C4-2B (cell line): ENCODE measurements around the gene CFAP299.

Experiments
- H3K27ac ChIP-seq: fragments of 450-650 bp; 2 replicates; pipeline ENCODE4 v1.5.1; 2017
- ZFX ChIP-seq: fragments of 450-650 bp; IDR thresholded peaks from 2 replicates; pipeline ENCODE4 v1.6.1; 2017
- TF ChIP-seq, protein P1 (sequence below): fragments of 450-650 bp; conservative IDR thresholded peaks from 2 replicates; pipeline ENCODE4 v1.5.1; 2017; ENCODE audit warnings: mild to moderate bottlenecking

Gene CFAP299

GRCh38 chr4:80840396-80840795, 504.9 kb downstream of the CFAP299 start:
- H3K27ac ChIP-seq = no peak overlapping the region
- TF ChIP-seq, protein P1, sequence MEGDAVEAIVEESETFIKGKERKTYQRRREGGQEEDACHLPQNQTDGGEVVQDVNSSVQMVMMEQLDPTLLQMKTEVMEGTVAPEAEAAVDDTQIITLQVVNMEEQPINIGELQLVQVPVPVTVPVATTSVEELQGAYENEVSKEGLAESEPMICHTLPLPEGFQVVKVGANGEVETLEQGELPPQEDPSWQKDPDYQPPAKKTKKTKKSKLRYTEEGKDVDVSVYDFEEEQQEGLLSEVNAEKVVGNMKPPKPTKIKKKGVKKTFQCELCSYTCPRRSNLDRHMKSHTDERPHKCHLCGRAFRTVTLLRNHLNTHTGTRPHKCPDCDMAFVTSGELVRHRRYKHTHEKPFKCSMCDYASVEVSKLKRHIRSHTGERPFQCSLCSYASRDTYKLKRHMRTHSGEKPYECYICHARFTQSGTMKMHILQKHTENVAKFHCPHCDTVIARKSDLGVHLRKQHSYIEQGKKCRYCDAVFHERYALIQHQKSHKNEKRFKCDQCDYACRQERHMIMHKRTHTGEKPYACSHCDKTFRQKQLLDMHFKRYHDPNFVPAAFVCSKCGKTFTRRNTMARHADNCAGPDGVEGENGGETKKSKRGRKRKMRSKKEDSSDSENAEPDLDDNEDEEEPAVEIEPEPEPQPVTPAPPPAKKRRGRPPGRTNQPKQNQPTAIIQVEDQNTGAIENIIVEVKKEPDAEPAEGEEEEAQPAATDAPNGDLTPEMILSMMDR = no peak
- no peak for TF ChIP-seq ZFX

DNA sequence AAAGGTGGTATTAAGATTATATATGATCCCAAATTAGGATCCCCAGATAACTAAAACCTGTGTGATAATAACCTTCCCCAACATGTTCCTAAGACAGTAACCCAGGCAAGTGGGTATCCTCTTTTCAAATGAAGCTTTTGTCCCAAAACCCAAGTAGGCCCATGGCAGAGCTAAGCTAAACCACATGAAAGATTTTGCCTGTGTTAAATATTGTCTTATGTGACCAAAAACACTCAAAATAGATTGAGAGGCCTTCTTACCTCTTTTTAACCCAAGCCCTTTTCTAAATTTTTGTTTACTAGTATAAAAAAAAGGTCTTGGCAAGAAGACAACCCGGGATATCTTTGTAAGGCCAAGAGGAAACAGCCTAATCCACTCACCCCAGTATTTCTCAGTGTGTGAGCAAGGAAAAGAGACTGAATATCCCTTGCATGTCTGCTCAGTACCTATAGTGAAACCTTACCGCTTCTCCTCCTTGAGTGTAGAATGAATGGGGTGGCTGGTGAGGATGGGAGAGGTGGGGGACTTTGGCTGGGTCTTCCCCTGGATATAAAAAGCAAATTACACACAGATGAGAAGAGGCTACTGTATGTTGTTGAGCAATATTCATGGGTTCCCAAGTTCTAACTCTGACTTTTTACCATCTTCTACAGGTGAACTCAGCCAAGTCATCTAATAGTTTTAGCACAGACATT, 506.2 kb downstream of the CFAP299 start:
- no peak for TF ChIP-seq ZFX
- TF ChIP-seq, protein P1 = no peak
- no peak overlapping the region for H3K27ac ChIP-seq

DNA sequence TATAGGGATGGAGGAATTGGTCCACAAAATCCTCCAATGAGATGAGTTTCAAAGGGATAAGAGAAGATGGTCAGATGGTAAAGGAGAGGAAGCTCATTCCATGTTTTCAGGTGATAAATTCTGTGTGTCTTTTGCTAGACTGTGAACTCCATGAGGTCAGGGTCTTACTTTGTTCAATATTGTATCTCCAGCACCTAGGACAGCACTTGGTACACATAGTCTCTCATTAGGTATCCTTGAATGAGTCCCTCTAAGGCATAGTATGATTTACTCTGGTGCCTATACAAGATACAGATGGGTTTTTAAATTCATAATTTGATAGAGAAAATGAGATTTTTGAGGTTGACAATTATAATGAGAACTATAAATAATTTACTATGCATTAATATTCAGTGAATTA, 510.7 kb downstream of the CFAP299 start:
- H3K27ac ChIP-seq = no peak overlapping the region
- no peak for TF ChIP-seq ZFX
- TF ChIP-seq, protein P1 = no peak

DNA sequence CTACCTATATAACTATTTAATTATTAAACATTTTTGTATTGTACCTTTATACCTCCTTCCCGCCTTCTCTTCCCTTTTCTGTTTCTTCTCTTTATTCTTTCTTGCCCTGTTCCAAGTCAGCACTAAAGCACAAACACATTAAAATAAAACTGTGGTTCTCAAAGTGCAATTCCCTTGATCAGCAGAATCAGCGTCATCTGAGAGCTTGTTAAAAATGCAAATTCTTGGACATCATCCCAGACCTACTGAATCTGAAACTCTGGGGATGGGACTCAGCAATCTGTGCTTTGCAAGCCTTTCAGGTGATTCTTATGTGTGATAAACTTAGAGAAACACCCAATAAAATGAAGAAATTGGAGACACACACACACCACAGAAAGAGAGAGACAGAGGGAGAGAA, 516.5 kb downstream of the CFAP299 start:
- TF ChIP-seq, protein P1 = no peak
- TF ChIP-seq ZFX = no peak

DNA sequence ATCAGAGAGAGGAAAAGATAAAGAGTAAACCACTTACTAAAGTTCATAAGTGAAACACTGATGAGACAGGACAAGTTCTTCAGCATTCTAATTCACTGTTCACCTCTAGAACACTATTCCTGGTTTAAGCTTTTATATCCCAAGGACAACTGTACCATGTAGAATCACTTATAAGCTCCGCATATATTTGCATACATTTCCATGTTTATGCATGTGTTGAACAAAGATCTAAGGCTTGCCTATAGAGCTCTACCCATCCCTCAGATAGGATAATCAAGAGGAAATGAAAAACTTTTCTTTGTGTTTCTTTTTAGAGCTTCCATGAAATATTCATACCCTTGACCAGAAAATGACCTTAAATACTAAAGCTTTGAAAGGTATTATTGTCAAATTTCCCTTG, 538.0 kb downstream of the CFAP299 start:
- TF ChIP-seq ZFX = no peak
- TF ChIP-seq, protein P1 = no peak
- no peak overlapping the region for H3K27ac ChIP-seq

More for the DNA sequence above, 516.5 kb downstream of the CFAP299 start:
- no peak overlapping the region for H3K27ac ChIP-seq

GRCh38 chr4:80874979-80875378, 539.4 kb downstream of the CFAP299 start:
- H3K27ac ChIP-seq = no peak overlapping the region
- TF ChIP-seq, protein P1 = no peak
- no peak for TF ChIP-seq ZFX

GRCh38 chr4:80875642-80876041, 540.1 kb downstream of the CFAP299 start:
- H3K27ac ChIP-seq = no peak overlapping the region
- TF ChIP-seq, protein P1 = no peak
- no peak for TF ChIP-seq ZFX
